A673 (cell line): ENCODE data around the gene MAGI1.

Source experiments
- EZH2 ChIP-seq: fragments of 200-600 bp; sonication (generic); IDR thresholded peaks from 2 replicates; pipeline ENCODE4 v1.6.1; 2017; ENCODE audit warnings: borderline replicate concordance, low read depth, mild to moderate bottlenecking, mixed read lengths, antibody characterized with exemption, low read length; ENCODE audit not compliant: poor library complexity, severe bottlenecking
- TF ChIP-seq, protein P1 (sequence below): fragments of 300-800, 200-600 bp; sonication (generic); conservative IDR thresholded peaks from 2 replicates; pipeline ENCODE4 v1.5.1; 2017; ENCODE audit warnings: low read depth, mild to moderate bottlenecking, antibody characterized with exemption, low read length, moderate library complexity, mixed read lengths

DNA sequence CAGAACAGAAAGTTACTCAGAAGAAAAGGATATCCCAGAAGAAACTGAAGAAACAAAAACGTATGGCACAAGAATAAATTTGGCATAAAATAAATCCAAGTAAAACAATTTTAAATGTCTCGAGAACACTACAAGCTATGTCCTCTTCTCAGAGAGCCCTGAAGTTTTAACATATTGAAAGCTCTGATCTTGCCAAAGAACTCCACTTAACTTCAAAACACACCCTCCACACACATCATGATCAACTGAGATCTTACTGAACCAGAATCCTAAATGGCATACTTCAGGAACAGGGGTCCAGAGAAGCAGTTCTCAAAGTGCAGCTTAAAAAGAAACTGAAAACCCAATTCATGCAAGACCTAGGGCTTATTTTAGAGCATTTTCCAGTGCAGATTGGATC, 194.3 kb downstream of the MAGI1 start:
- TF ChIP-seq, protein P1, sequence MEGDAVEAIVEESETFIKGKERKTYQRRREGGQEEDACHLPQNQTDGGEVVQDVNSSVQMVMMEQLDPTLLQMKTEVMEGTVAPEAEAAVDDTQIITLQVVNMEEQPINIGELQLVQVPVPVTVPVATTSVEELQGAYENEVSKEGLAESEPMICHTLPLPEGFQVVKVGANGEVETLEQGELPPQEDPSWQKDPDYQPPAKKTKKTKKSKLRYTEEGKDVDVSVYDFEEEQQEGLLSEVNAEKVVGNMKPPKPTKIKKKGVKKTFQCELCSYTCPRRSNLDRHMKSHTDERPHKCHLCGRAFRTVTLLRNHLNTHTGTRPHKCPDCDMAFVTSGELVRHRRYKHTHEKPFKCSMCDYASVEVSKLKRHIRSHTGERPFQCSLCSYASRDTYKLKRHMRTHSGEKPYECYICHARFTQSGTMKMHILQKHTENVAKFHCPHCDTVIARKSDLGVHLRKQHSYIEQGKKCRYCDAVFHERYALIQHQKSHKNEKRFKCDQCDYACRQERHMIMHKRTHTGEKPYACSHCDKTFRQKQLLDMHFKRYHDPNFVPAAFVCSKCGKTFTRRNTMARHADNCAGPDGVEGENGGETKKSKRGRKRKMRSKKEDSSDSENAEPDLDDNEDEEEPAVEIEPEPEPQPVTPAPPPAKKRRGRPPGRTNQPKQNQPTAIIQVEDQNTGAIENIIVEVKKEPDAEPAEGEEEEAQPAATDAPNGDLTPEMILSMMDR, result no peak
- TF ChIP-seq EZH2, result no peak
